Neuronal stem cell (in vitro differentiated cells): ENCODE data around the gene COX19.
A peak's percentile ranks its signal among the peaks of the same experiment; 100 is the strongest.

Experiments used
- DNase-seq: peaks from one replicate; pipeline ENCODE4 v3.0.0-alpha.2; 2013; ENCODE audit warnings: low spot score
- H2AFZ ChIP-seq: one replicate; pipeline ENCODE4 v1.6.1; 2013; ENCODE audit warnings: mild to moderate bottlenecking, low read length, inconsistent platforms
- H2AK5ac ChIP-seq: 2 replicates; pipeline ENCODE4 v1.6.1; 2013; ENCODE audit warnings: low read depth, mild to moderate bottlenecking, inconsistent platforms, low read length, moderate library complexity, mixed read lengths
- H2BK120ac ChIP-seq: 2 replicates; pipeline ENCODE4 v1.6.1; 2013; ENCODE audit warnings: low read depth, mild to moderate bottlenecking, inconsistent platforms, low read length, moderate library complexity, mixed read lengths
- H2BK12ac ChIP-seq: one replicate; pipeline ENCODE4 v1.6.1; 2013; ENCODE audit warnings: low read length, inconsistent platforms
- H2BK15ac ChIP-seq: 2 replicates; pipeline ENCODE4 v1.6.1; 2013; ENCODE audit warnings: mild to moderate bottlenecking, low read length, inconsistent platforms, mixed read lengths
- H2BK5ac ChIP-seq: one replicate; pipeline ENCODE4 v1.6.1; 2013; ENCODE audit warnings: inconsistent platforms, mild to moderate bottlenecking, low read length, moderate library complexity
- H3K14ac ChIP-seq: one replicate; pipeline ENCODE4 v1.6.1; 2013; ENCODE audit warnings: low read length, inconsistent platforms
- H3K18ac ChIP-seq: 2 replicates; pipeline ENCODE4 v1.6.1; 2013; ENCODE audit warnings: low read length, inconsistent platforms
- H3K23ac ChIP-seq: 2 replicates; pipeline ENCODE4 v1.6.1; 2013; ENCODE audit warnings: low read depth, mild to moderate bottlenecking, mixed read lengths, low read length, inconsistent platforms; ENCODE audit not compliant: poor library complexity
- H3K27ac ChIP-seq: replicated peaks from 3 replicates; pipeline ENCODE4 v1.5.1; 2013; ENCODE audit warnings: low read length, inconsistent platforms
- H3K27me3 ChIP-seq, 3 experiments: 2 replicates each; pipeline ENCODE4 v1.6.1; 2013; ENCODE audit warnings: low read length in 3 of 3, mild to moderate bottlenecking in 2 of 3, inconsistent platforms in 1 of 3, low read depth in 1 of 3, mixed read lengths in 1 of 3, moderate library complexity in 1 of 3; ENCODE audit not compliant: control insufficient read depth in 3 of 3, insufficient read depth in 3 of 3
- H3K36me3 ChIP-seq, 2 donors: replicated peaks in 1 of 2; 2 replicates each; pipeline ENCODE4 v1.6.1; 2013; ENCODE audit warnings: low read length in 2 of 2; ENCODE audit not compliant: control insufficient read depth in 2 of 2, insufficient read depth in 2 of 2
- H3K4ac ChIP-seq: 2 replicates; pipeline ENCODE4 v1.6.1; 2013; ENCODE audit warnings: inconsistent platforms, mild to moderate bottlenecking, low read length, moderate library complexity
- H3K4me1 ChIP-seq, 2 donors: 1 replicate in 1 of 2; 2 replicates in 1 of 2; pipeline ENCODE4 v1.6.1; 2013; ENCODE audit warnings: low read length in 2 of 2, low read depth in 1 of 2; ENCODE audit not compliant: control insufficient read depth in 2 of 2, insufficient read depth in 1 of 2
- H3K4me2 ChIP-seq: one replicate; pipeline ENCODE4 v1.6.1; 2013; ENCODE audit warnings: mild to moderate bottlenecking, low read length, inconsistent platforms; ENCODE audit not compliant: insufficient read depth, poor library complexity, severe bottlenecking
- H3K4me3 ChIP-seq, 2 donors: 2 replicates each; pipeline ENCODE4 v1.5.1; 2013; ENCODE audit warnings: low read length in 2 of 2, mild to moderate bottlenecking in 2 of 2, inconsistent platforms in 1 of 2, moderate library complexity in 1 of 2
- H3K79me1 ChIP-seq: one replicate; pipeline ENCODE4 v1.6.1; 2013; ENCODE audit warnings: low read depth, mild to moderate bottlenecking, inconsistent platforms, low read length, moderate library complexity
- H3K9ac ChIP-seq: one replicate; pipeline ENCODE4 v1.6.1; 2013; ENCODE audit warnings: mild to moderate bottlenecking, low read depth, low read length, inconsistent platforms; ENCODE audit not compliant: poor library complexity
- H3K9me3 ChIP-seq, 2 donors: replicated peaks in 1 of 2; 2 replicates each; pipeline versions ENCODE3 to v1.6.1; 2013; ENCODE audit warnings: low read length in 2 of 2, mild to moderate bottlenecking in 2 of 2, inconsistent platforms in 1 of 2, low read depth in 1 of 2, mixed read lengths in 1 of 2, moderate library complexity in 1 of 2; ENCODE audit not compliant: control insufficient read depth in 2 of 2, insufficient read depth in 1 of 2
- H4K8ac ChIP-seq: one replicate; pipeline ENCODE4 v1.6.1; 2013; ENCODE audit warnings: low read depth, mild to moderate bottlenecking, inconsistent platforms, low read length, moderate library complexity
- H4K91ac ChIP-seq: one replicate; pipeline ENCODE4 v1.6.1; 2013; ENCODE audit warnings: low read length, low read depth, mild to moderate bottlenecking, inconsistent platforms; ENCODE audit not compliant: poor library complexity
- WGBS, 2 donors: extraction: QIAGEN DNeasy Blood & Tissue Kit; methylation state at CpG; one replicate each; pipeline ENCODE4 v1.1.7; 2013; ENCODE audit warnings: missing lambda C conversion rate in 2 of 2, mixed read lengths in 1 of 2; ENCODE audit not compliant: insufficient read length in 2 of 2, insufficient replicate concordance in 1 of 2; ENCODE audit errors: extremely low coverage in 2 of 2; 5-methylcytosine and 5-hydroxymethylcytosine counted together

COX19 gene

GRCh38 chr7:953547-954327 is 21.6 kb downstream of the COX19 start:
- DNase-seq = no peak

GRCh38 chr7:952548-953441 is 22.6 kb downstream of the COX19 start:
- peak overlapping the region; percentile 87 for H2BK5ac ChIP-seq
- no peak for DNase-seq
- no CpG with 5 or more reads among the region's 20 CpGs for WGBS, 2 donors
- H3K27me3 ChIP-seq = peaks cover 15 to 42% (median 29%) of the 10 kb centered on the region in 3 experiments
- no peak overlapping the region for H2BK15ac ChIP-seq
- H3K4me2 ChIP-seq = no peak overlapping the region
- H3K4me1 ChIP-seq = peaks cover 0 to 8% of the 10 kb centered on the region in 2 donors
- H3K27ac ChIP-seq = no peak overlapping the region
- H4K91ac ChIP-seq = no peak overlapping the region
- peak overlapping the region; percentile 38 for H3K14ac ChIP-seq
- H3K23ac ChIP-seq = peak overlapping the region; percentile 55
- H3K9me3 ChIP-seq = peaks cover 0 to 2% of the 10 kb centered on the region in 2 donors
- no peaks in the 10 kb centered on the region for H3K36me3 ChIP-seq
- H3K9ac ChIP-seq = no peak overlapping the region
- peak overlapping the region; percentile 82 for H2AFZ ChIP-seq
- H2BK120ac ChIP-seq = no peak overlapping the region
- no peak overlapping the region for H3K4ac ChIP-seq
- H2BK12ac ChIP-seq = peak overlapping the region; percentile 41
- H3K4me3 ChIP-seq = no peak overlapping the region
- H4K8ac ChIP-seq = no peak overlapping the region
- H2AK5ac ChIP-seq = peak overlapping the region; percentile 70
- peak overlapping the region; percentile 80 for H3K18ac ChIP-seq
- H3K79me1 ChIP-seq = no peaks in the 10 kb centered on the region

More at GRCh38 chr7:953547-954327, 21.6 kb downstream of the COX19 start:
- H4K91ac ChIP-seq = no peak overlapping the region
- H2BK15ac ChIP-seq = no peak overlapping the region
- peak overlapping the region; percentile 41 to 64 for H3K4me3 ChIP-seq
- no peak overlapping the region for H3K23ac ChIP-seq
- peak overlapping the region; percentile 93 for H3K4me2 ChIP-seq
- H3K27ac ChIP-seq = no peak overlapping the region
- H3K4me1 ChIP-seq = peaks cover 0 to 10% of the 10 kb centered on the region in 2 donors
- no peak overlapping the region for H2BK120ac ChIP-seq
- no CpG with 5 or more reads among the region's 78 CpGs for WGBS, 2 donors
- no peak overlapping the region for H2AK5ac ChIP-seq
- peaks cover 0 to 2% of the 10 kb centered on the region in 2 donors for H3K9me3 ChIP-seq
- peak overlapping the region; percentile 82 for H2AFZ ChIP-seq
- no peaks in the 10 kb centered on the region for H3K36me3 ChIP-seq
- H2BK5ac ChIP-seq = no peak overlapping the region
- no peak overlapping the region for H4K8ac ChIP-seq
- H3K79me1 ChIP-seq = no peaks in the 10 kb centered on the region
- H3K9ac ChIP-seq = peak overlapping the region; percentile 70
- no peak overlapping the region for H2BK12ac ChIP-seq
- peak overlapping the region; percentile 85 for H3K18ac ChIP-seq
- peaks cover 15 to 38% (median 29%) of the 10 kb centered on the region in 3 experiments for H3K27me3 ChIP-seq
- no peak overlapping the region for H3K14ac ChIP-seq
- no peak overlapping the region for H3K4ac ChIP-seq

- H3K23ac ChIP-seq = peak overlapping the region; percentile 55
- H2BK5ac ChIP-seq = no peak overlapping the region
- H3K79me1 ChIP-seq = no peaks in the 10 kb centered on the region
- H3K4ac ChIP-seq = no peak overlapping the region
- no peak overlapping the region for H3K4me3 ChIP-seq
- peak overlapping the region; percentile 46 for H2AK5ac ChIP-seq
- H3K18ac ChIP-seq = peak overlapping the region; percentile 57
- no CpG with 5 or more reads among the region's 21 CpGs for WGBS, 2 donors
- no peak overlapping the region for H3K14ac ChIP-seq
- peaks cover 15 to 42% (median 29%) of the 10 kb centered on the region in 3 experiments for H3K27me3 ChIP-seq
- H3K27ac ChIP-seq = no peak overlapping the region
- H2AFZ ChIP-seq = no peak overlapping the region
- H3K36me3 ChIP-seq = no peaks in the 10 kb centered on the region
- H3K9me3 ChIP-seq = peaks cover 0 to 2% of the 10 kb centered on the region in 2 donors
- no peak overlapping the region for H4K8ac ChIP-seq
- H3K4me2 ChIP-seq = no peak overlapping the region
- H4K91ac ChIP-seq = no peak overlapping the region
- DNase-seq = no peak
- H3K4me1 ChIP-seq = peaks cover 0 to 8% of the 10 kb centered on the region in 2 donors
- no peak overlapping the region for H2BK120ac ChIP-seq
- H2BK15ac ChIP-seq = no peak overlapping the region
- no peak overlapping the region for H3K9ac ChIP-seq
- no peak overlapping the region for H2BK12ac ChIP-seq
Observed at GRCh38 chr7:951881-952547, 23.3 kb downstream of the COX19 start.
